Mucosa of stomach (tissue), 1 donor: ENCODE data around the gene JMY.

Experiments used
- H3K27me3 ChIP-seq: one replicate; pipeline ENCODE4 v1.7.0; 2013; ENCODE audit warnings: mild to moderate bottlenecking, low read length; ENCODE audit not compliant: control insufficient read depth, insufficient read depth
- H3K36me3 ChIP-seq: one replicate; pipeline ENCODE4 v1.7.0; 2013; ENCODE audit warnings: low read length; ENCODE audit not compliant: control insufficient read depth, insufficient read depth
- H3K4me1 ChIP-seq: one replicate; pipeline ENCODE4 v1.7.0; 2013; ENCODE audit warnings: mild to moderate bottlenecking, low read length; ENCODE audit not compliant: control insufficient read depth, insufficient read depth
- H3K4me3 ChIP-seq: one replicate; pipeline ENCODE4 v1.7.0; 2013; ENCODE audit warnings: low read length
- H3K9ac ChIP-seq: one replicate; pipeline ENCODE4 v1.7.0; 2013; ENCODE audit warnings: mild to moderate bottlenecking, low read length, moderate library complexity
- H3K9me3 ChIP-seq: one replicate; pipeline ENCODE4 v1.7.0; 2013; ENCODE audit warnings: mild to moderate bottlenecking, low read length, moderate library complexity; ENCODE audit not compliant: control insufficient read depth
- donor health status: Pancreatic carcinoma.

JMY gene

DNA sequence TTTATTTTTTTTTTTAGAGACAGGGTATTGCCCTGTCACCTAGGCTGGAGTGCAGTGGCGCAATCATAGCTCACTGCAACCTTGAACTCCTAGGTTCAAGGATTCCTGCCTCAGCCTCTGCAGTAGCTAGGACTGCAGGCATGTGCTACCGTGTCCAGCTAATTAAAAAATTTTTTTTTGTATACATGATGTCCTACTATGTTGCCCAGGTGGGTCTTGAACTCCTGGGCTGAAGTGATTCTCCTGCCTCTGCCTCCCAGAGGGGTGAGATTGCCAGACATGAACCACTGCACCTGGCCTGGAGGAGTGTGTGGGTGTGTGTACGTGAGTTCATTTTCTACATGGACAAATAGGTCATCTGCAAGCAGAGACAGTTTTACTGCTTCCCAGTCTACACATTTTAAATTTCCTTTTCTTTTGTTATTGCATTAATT, 33.8 kb downstream of the JMY start:
- H3K4me3 ChIP-seq, result no peak overlapping the region
- no peak overlapping the region for H3K9ac ChIP-seq
- no peaks in the 10 kb centered on the region for H3K36me3 ChIP-seq
- no peaks in the 10 kb centered on the region for H3K4me1 ChIP-seq
- no peaks in the 10 kb centered on the region for H3K9me3 ChIP-seq
- H3K27me3 ChIP-seq, result no peaks in the 10 kb centered on the region

DNA sequence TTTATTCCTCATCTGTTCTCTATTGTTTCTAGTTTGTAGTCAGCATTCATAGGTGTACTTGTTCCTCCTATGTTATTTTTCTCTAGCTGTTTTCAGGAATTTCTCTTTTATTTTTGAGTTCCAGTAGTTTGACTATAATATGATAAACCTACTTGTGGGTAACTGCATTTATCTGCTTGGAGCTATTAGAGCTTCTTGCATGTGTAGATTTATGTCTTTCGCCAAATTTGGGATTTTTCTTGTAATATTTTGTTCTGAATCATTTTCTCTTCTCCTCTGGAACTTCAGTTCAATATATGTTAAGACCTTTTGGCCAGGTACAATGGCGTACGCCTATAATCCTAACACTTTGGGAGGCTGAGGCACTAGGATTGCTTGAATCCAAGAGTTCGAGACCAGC, 37.4 kb downstream of the JMY start:
- H3K9ac ChIP-seq, result no peak overlapping the region
- H3K36me3 ChIP-seq, result no peaks in the 10 kb centered on the region
- no peak overlapping the region for H3K4me3 ChIP-seq
- no peaks in the 10 kb centered on the region for H3K9me3 ChIP-seq
- H3K4me1 ChIP-seq, result no peaks in the 10 kb centered on the region
- H3K27me3 ChIP-seq, result no peaks in the 10 kb centered on the region

DNA sequence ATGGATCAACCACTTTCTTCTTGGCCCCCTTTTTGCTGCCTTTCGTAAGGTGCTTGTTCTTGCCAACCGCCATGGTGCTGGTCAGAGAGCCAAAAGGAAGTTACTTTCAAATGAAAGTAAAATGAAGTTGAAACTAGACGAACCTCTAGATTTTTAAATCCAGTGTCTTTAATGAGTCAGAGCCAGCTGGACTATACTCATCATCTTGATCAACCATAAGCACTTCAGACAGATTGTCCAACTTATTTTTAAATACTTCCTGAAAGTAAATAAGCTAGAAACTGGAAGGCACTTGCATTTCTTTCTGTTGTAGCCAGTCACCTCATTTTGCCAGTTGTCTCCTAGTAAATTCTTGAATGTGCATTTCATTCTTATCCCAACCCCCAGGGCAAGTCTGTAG, 48.9 kb downstream of the JMY start:
- Histone ChIP-seq H3K9ac (no peak overlapping the region), H3K27me3 (no peaks in the 10 kb centered on the region), H3K4me1 (no peaks in the 10 kb centered on the region), H3K9me3 (no peaks in the 10 kb centered on the region), H3K4me3 (no peak overlapping the region), H3K36me3 (no peaks in the 10 kb centered on the region)

DNA sequence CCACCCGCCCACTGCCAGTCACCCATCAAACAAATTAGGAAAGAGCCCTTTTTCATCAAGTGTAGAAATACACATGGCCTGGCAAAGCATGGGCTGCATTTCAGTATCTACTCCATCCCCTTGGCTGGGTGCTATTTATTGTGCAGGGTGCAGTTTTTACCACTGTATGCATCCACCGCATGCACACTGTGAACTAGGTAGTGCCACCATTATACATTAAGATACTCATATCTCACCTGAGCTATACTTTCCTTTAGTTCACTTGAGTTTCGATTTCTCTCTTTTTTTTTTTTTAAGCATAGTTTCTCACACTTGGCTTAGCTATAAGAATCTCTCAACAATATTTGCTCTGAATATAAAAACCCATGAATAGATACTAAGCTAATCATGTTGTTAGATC, 49.4 kb downstream of the JMY start:
- Histone ChIP-seq H3K9me3 (no peaks in the 10 kb centered on the region), H3K4me1 (no peaks in the 10 kb centered on the region), H3K4me3 (no peak overlapping the region), H3K27me3 (no peaks in the 10 kb centered on the region), H3K9ac (no peak overlapping the region), H3K36me3 (no peaks in the 10 kb centered on the region)

DNA sequence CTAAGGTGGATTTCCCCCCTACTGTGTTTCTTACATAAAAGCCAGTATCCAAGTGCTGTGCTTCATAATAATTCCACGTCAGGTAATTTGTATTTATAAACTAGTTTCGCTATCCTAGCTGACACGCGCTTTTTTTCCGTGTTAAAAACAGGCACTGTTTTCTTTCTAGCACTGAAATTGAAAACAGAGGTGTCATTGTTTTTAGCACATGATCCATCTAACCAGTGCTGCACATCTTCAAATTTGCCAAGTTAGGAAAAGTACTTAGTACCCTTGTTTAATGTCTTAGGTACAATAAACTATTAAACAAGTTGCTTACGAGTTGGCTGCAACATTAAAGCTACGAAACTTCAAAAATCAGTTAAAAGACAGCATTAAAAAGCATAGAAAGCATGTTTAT, 49.9 kb downstream of the JMY start:
- Histone ChIP-seq H3K9ac (no peak overlapping the region), H3K4me3 (no peak overlapping the region), H3K4me1 (no peaks in the 10 kb centered on the region), H3K9me3 (no peaks in the 10 kb centered on the region), H3K36me3 (no peaks in the 10 kb centered on the region), H3K27me3 (no peaks in the 10 kb centered on the region)

DNA sequence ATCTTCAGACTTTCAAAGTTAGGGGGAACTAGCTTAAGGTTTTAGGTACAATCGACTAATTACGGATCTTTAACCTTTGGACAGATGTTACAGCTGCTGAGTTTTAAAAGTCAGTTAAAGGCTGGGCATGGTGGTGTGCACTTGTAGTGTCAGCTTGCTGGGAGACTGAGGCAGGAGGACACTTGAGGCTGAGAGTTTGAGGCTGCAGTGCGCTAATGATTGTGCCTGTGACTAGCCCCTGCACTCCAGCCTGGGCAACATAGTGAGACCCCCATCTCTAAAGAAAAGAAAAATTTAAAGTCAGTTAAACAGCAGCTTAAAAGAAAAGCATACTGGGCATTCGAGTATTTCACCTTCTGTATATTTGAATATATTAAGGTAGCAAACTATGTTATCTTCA, 51.4 kb downstream of the JMY start:
- no peaks in the 10 kb centered on the region for H3K9me3 ChIP-seq
- H3K9ac ChIP-seq, result no peak overlapping the region
- no peak overlapping the region for H3K4me3 ChIP-seq
- no peaks in the 10 kb centered on the region for H3K27me3 ChIP-seq
- no peaks in the 10 kb centered on the region for H3K4me1 ChIP-seq
- H3K36me3 ChIP-seq, result no peaks in the 10 kb centered on the region

DNA sequence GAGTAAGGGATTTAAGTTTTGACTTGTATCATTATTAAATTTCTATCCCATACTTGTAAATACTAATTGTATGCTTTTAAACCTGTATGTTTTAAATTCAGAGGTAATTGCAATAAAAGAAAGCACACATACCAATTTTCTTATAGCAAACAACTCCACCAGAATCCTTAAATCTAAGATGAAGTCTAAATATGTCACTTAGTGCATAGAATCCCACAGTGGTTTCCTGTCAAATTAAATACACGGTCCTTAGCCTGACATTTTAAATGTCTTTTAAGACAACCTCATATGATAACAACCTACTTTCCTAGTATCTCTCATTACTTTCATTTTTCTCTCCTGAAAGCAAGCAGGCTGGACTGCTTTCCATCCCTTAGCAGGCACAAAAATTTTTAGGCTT, 52.0 kb downstream of the JMY start:
- Histone ChIP-seq H3K9me3 (no peaks in the 10 kb centered on the region), H3K4me3 (no peak overlapping the region), H3K4me1 (no peaks in the 10 kb centered on the region), H3K36me3 (no peaks in the 10 kb centered on the region), H3K9ac (no peak overlapping the region), H3K27me3 (no peaks in the 10 kb centered on the region)

DNA sequence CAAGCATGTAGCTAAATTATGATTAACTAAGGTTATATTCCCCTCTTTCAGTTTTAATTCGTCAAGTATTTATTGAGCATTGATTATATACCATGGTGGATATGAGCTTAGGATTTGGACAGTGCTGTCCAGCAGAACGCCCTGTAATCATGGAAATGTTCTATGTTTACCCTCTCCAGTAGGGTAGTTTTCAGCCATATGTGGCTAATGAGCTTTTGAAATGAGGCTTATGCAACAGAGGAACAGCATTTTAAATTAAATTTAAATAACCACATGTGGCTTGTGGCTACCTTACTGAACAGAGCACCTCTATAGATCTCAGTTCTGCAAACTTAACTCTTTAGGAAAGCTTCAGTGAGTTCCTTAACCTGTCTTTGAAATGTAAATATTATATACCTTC, 59.1 kb downstream of the JMY start:
- Histone ChIP-seq H3K9me3 (no peaks in the 10 kb centered on the region), H3K27me3 (no peaks in the 10 kb centered on the region), H3K36me3 (no peaks in the 10 kb centered on the region), H3K4me1 (peaks cover 9% of the 10 kb centered on the region), H3K9ac (no peak overlapping the region), H3K4me3 (no peak overlapping the region)

DNA sequence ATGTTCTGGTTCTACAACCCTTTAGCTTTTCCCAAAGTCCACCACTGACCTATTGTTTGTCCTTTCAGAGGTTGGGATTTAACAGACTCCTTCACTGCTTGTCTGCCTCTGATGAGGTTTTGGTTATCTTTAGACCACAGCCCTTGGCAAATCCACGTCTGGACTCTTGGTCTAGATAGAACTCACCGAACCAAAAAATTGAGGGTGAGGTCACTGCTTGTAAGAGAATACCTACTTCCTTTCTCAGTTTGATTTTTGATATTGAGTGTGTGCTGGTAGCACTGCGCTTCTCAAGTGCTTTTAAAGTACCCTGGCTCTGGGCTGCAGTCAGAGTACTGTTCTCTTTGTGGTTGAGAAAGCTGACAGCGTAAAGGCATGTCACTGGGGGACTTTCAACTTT, 61.7 kb downstream of the JMY start:
- Histone ChIP-seq H3K4me3 (no peak overlapping the region), H3K4me1 (peaks cover 14% of the 10 kb centered on the region), H3K36me3 (no peaks in the 10 kb centered on the region), H3K27me3 (no peaks in the 10 kb centered on the region), H3K9ac (no peak overlapping the region), H3K9me3 (no peaks in the 10 kb centered on the region)

DNA sequence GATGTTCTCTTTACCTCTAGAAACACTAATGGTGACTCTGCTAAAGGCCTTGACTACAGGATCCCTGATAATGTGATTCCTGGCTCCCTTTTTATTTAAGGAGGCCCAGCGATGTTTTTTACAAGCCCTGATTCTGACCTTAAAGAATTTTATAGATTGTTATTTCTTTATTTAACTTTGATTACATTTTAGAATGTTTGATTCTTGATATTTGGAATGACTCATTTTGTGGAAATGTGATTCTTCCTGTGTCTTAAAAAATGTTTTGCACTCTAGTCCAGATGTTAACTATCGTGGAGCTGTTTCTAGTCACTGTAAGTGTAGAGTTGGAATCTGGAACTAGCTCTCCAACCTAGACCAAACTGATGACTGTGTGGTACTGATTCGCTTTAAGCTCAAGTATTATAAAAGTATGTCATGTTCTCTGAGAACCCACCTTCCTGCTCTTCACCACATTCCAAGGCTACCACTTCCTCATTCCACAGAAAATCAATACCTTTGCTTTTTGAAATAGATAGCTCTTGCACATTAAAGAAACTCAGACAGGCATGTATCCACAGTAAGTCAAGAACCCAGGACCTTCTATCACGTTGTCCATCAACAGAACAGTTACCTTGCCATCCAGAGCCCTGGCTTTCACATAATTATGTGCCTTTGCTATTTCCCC, 65.2 kb downstream of the JMY start:
- Histone ChIP-seq H3K9ac (no peak overlapping the region), H3K9me3 (no peaks in the 10 kb centered on the region), H3K27me3 (no peaks in the 10 kb centered on the region), H3K4me3 (no peak overlapping the region), H3K36me3 (no peaks in the 10 kb centered on the region), H3K4me1 (peaks cover 14% of the 10 kb centered on the region)

DNA sequence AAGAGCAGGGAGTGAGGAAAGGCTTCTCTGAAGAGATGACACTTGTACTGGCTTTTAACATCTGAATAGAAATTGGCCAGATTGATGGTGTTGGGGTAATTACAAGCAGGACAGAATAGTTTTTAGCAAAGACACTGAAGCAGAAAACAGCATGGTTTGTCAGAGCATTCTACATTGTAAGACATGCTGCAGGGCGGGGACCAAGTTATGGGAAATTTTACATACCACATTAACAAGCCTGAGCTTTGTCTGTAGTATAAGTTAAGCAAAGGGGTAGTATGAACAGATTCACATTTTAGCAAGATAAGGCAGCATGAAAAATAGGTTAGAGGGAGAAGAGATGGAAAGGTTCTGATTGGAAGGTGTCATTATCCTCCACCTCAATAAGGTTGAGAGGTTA, 66.5 kb downstream of the JMY start:
- no peaks in the 10 kb centered on the region for H3K27me3 ChIP-seq
- H3K4me1 ChIP-seq, result peaks cover 11% of the 10 kb centered on the region
- H3K36me3 ChIP-seq, result no peaks in the 10 kb centered on the region
- H3K4me3 ChIP-seq, result no peak overlapping the region
- no peak overlapping the region for H3K9ac ChIP-seq
- no peaks in the 10 kb centered on the region for H3K9me3 ChIP-seq

DNA sequence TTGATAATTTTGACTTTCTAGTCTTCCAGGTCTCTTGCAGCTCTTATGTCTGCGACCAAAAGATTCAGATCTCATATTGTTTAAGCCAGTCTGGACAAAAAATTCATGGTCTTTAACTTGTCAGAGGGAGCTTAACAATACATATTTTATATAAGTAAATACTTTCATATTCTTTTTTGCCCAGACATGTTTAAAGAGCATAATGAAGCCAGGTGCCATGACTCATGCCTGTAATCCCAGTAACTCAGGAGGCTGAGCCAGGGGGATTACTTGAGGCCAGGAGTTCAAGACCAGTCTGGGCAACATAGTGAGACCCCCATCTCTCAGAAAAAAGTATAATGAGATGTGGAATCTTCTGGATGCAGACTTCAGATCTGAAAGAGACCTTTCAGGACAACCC, 69.8 kb downstream of the JMY start:
- Histone ChIP-seq H3K9me3 (no peaks in the 10 kb centered on the region), H3K36me3 (no peaks in the 10 kb centered on the region), H3K4me1 (peaks cover 5% of the 10 kb centered on the region), H3K27me3 (no peaks in the 10 kb centered on the region), H3K9ac (no peak overlapping the region), H3K4me3 (no peak overlapping the region)
